ENCODE data around the gene SYTL5.

DNA sequence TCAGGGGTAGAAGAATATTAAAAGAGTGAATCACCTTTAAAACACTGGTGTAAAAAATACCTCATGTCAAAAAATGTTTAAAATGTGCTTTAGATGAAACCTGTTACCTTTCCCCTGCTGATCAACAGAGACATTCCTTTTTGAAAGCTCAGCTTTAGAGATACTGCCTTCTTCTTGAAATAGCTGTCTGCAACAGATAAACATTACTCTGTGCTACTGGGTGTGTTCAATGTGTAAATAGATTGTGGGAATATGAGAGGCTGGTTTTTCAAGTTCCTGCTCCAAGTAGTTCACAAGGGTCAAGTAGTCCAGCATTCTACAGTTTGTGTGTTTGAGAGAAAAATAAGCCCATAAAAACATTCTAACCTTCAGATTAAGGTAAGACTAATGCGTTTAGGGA, at the start of gene SYTL5:
- TF ChIP-seq POLR2AphosphoS5 (IDR thresholded peaks at IDR 0.05; ENCODE audit: low read depth, low read length): no peak
- TF ChIP-seq POLR2A (IDR thresholded peaks at IDR 0.05; ENCODE audit: low read depth, low read length): no peak
- TF ChIP-seq PAX5 (IDR thresholded peaks at IDR 0.05; ENCODE audit: insufficient read depth, low read length, severe bottlenecking): no peak
- TF ChIP-seq SPI1 (IDR thresholded peaks at IDR 0.05; ENCODE audit: low read depth, low read length): no peak
